Choroid plexus epithelial cell (primary cell): ENCODE data around the gene PLA2G4F.

ENCODE experiments used
- DNase-seq: peaks from one replicate; pipeline ENCODE4 v3.0.0-alpha.2; 2010; ENCODE audit warnings: low read depth
- H3K4me3 ChIP-seq: 2 replicates; pipeline ENCODE4 v1.5.1; 2011; ENCODE audit warnings: low read depth, mild to moderate bottlenecking, control low read depth, low read length, moderate library complexity
- CTCF ChIP-seq: conservative IDR thresholded peaks from 2 replicates; pipeline ENCODE4 v1.5.1; 2011; ENCODE audit warnings: low read depth, mild to moderate bottlenecking, control low read depth, inconsistent platforms, low read length, moderate library complexity

Gene PLA2G4F

DNA sequence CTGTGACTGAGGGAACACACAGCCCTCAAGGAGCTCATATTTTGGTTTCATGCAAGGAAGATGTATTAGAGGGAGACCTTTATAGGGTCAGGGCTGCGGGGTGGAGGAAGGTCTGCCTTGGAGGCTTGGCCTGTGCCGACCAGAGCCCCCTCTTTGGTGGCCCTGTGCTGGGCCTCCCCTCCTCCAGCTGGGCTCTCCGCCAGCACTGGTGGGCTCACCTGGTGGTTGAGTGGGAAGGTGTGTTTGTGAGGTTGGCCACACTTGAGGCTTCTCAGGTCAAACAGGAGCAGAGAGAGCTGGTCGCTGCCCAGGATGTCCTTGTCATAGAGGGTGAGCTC, 2.6 kb downstream of the PLA2G4F start:
- DNase-seq, result no peak
- no peak overlapping the region for H3K4me3 ChIP-seq
- no peak for TF ChIP-seq CTCF

GRCh38 chr15:42152921-42153698, 3.3 kb downstream of the PLA2G4F start:
- no peak overlapping the region for H3K4me3 ChIP-seq
- TF ChIP-seq CTCF, result no peak
- no peak for DNase-seq

DNA sequence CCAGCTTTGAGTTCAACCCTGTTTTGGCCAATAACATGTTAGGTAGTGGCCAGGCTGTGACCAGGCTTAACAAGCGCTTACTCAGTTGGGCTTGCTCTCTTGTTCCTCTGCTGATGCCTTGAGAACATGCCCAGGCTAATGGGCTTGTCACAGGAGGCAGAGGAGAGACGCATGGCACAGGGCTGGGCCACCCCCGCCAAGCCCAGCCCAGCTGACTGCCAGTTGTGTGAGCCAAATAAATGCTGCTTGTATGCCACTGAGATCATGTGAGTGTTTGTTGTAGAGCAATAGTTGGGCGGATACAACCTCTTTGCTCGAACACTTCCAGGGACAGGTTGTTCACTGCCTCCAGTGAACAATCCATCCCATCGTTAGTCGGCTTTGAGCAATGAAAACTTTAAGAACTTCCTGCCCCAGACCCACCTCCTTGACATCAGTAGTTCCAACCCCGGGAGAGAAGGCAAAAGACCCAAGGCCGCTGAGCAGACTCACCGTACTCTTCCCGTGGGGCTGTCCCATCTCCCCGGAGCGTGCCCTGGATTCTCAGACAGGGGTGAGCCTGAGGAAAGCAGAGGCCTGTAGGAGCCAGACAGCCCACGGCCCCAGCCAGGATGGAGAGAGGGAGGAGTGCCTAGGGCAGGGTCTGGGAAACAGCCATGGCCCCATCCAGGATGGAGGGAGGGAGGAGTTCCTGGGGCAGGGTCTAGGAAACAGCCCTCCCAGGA, 4.1 kb downstream of the PLA2G4F start:
- no peak overlapping the region for H3K4me3 ChIP-seq
- no peak for DNase-seq
- TF ChIP-seq CTCF, result no peak

DNA sequence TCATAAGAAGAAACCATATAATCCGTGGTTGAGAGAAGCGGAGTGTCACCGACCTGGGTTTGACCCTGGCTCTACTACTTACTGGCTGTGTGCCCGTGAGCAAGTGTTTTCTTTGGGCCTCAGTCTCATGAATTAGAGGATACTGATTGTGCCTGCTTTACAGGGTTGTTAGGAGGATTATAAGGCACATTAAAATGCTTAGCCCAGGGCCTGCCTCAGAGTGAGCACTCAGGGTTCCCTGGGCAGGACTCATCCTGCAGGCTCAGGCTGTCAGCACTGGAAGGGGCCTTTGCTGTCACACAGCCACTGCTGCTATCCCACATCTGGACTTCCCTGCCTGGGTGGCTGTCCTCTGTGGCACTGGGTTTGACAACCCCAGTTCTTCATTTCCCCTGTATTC, 4.7 kb downstream of the PLA2G4F start:
- DNase-seq, result peak; percentile 39
- no peak for TF ChIP-seq CTCF
- H3K4me3 ChIP-seq, result no peak overlapping the region

DNA sequence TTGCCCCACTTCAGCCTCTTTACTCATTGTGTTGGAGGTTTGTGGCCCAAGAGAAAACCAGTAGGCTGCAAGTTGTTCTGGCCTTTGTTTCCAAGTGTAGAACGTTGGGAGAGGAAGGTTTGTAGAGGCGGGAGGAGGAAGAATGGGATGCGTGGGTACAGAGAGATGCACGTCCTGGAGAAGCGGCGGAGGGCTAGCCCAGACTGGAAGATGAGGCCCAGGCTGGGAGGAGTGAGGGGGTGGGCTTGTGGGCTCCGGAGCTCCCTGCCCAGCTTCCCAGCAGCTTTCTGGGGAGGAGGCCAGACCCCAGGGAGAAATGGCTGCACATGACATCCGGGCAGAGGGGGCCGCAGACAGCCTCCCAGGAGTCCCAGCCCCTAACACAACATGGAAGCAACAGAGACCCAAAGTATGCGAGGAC, 5.3 kb downstream of the PLA2G4F start:
- no peak overlapping the region for H3K4me3 ChIP-seq
- TF ChIP-seq CTCF, result no peak

GRCh38 chr15:42150219-42150970, 6.0 kb downstream of the PLA2G4F start:
- no peak overlapping the region for H3K4me3 ChIP-seq
- DNase-seq, result no peak
- no peak for TF ChIP-seq CTCF

More for the DNA sequence above, 5.3 kb downstream of the PLA2G4F start:
- DNase-seq, result no peak
